ENCODE data around the gene LCE3A.
"Not testable (repeated sequence)": the region's sequence is repeated elsewhere in the genome, so short reads cannot be mapped to it uniquely, and the experiment has no call there.

Gene LCE3A

DNA sequence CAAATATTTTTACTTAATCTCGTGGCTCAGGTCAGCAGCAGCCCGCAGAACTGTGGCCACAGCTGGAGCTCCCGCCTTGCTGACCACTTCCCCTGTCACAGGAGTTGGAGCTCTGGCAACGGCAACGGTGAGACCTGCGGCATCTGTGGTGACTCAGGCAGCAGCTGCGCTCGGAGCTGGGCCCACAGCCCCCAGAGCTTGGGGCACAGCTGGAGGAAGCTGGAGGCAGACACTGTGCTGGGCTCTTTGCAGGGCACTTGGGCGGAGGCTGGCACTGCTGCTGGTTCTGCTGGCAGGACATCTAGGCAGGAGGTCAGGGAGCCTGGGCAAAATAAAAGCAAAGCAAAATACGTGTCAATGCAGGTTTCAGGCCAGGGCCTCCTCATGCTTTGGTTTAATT lies at the start of gene LCE3A:
LCE3A (minus strand) TSS at position 301 of the 400 bp plus-strand sequence; CDS start at position 301, 0 bp downstream.
- peak; percentile 74 for DNase-seq

DNA sequence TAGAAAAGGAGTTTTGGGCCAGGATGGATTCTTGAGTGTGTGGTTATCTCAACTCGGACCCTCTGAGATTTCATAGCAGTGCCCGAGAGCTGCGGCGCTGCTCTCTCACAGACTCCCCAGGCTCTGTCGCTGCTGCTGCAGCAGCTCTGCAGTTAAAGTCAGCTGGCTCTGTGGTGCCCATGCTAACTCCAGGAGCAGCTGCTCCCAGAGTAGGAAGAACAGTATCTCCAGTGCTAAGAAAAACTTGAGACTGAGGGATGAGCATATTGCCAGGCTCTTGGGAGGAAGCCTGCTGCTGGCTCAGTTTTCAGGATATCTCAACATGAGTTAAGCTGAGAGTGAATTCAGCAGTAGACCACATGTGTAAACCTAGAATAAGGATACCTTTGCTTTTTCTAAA lies 44.7 kb upstream of the LCE3A start:
- no peak for DNase-seq

DNA sequence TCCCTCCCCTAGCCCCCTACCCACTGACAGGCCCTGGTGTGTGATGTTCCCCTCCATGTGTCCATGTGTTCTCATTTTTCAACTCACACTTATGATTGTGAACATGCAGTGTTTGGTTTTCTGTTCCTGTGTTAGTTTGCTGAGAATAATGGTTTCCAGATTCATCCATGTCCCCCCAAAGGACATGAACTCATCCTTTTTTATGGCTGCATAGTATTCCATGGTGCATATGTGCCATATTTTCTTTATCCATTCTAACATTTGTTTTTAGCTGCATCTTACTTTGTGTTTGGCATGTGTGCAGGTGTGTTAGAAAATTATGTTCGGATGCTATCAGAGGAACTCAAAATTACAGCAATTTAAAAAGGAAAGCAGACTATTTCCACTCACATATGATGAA lies 43.3 kb upstream of the LCE3A start:
- DNase-seq, result not testable (repeated sequence)

- DNase-seq, result no peak
These were observed 40.2 kb upstream of the LCE3A start, which contains the start of gene LCE2D for GRCh38 chr1:152663098-152663497. TSS of gene LCE2D (plus strand) at chr1:152663380. CDS start at chr1:152664106, 726 bp downstream.

DNA sequence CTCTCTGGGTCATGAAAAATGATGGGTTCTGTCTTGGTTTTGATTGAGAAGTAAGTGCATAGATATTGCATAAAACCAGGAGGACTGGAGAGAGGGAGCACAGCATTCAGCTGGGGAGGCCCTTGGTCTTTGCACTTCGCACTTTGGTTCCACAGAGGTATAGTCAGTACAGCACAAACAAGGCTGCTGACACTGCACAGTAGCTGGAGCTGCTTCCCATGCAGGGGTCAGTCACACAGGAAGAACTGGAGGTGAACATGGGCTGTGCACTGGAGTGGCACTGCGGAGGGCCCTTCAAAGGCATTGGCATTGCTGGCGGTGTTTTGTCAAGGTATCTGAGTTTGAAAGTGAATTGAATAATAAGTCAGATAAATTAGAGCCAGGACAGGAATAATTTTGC lies 35.7 kb upstream of the LCE3A start:
- no peak for DNase-seq

DNA sequence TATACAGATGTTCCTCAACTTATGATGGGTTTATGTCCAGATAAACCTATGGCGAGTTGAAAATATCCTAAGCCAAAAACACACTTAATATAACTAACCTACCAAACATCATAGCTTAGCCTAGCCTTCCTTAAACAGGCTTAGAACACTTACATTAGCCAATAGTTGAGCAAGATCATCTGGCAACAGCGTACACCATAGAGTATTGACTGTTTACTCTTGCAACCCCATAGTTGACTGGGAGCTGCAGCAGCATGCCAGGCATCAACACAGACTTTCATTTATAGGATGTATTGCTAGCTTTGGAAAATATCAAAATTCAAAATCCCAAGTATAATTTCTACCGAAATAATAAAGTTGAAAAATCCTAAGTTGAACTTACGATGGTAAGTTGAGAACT lies 34.8 kb upstream of the LCE3A start:
- no peak for DNase-seq

DNA sequence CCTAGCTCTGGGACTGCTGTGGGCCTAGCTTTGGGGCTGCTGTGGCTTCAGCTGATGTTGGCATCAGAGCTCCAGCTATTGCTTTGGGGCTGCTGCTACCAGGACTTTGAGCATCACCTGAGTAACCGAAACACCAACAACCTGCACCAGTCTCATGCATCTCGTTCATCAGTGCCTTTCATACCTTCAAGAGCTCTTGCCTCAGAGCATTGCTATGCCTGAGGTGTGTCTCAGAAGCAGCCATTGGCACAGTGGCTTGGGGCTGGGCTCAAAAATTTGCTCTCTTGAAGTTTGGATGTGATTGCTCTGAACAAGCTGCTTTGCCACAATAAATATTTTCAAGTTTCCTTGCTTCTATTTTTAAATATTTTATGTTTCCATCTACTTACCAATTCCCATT lies 33.6 kb upstream of the LCE3A start:
- no peak for DNase-seq

DNA sequence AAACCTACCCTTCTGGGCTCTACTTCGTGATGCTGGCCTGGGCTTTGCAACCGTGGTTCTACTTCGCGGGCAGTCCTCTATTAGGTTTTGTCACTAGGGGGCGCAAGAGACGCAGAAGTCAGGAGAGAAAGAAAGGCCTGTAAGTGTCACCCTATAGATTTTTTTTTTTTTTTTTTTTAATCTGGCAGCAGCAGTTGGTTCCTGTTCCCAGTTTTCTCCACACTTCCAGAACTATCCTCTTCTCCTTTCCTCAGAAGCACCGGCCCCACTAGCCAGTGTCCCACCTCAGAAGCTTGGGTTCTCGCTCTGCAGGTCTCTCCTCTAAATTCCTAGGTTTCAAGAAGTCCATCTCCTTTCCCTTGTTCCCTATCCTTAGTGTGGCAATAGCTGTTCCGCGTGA lies 31.2 kb upstream of the LCE3A start:
- peak; percentile 83 for DNase-seq

- no peak for DNase-seq
These were observed 23.8 kb upstream of the LCE3A start for GRCh38 chr1:152646656-152647055.

GRCh38 chr1:152645146-152645545 lies 22.2 kb upstream of the LCE3A start:
- DNase-seq, result no peak

DNA sequence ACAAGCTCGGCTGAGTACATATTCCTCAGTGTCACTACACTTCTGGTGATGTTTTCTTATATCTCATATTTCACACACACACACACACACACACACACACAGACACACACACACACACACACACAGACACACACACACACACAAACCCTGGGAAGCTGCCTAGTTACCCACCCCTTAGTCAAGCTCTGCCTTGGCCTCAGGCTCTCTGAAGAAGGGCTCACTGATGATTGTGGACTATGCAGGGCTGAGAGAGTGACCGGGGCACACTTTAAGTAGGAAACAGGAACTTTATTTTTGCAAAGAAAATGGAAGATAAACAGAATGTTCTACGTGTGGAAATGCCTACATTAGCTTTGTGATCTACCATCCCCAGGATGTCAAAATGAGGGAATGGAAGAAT lies 21.0 kb upstream of the LCE3A start:
- no peak for DNase-seq

GRCh38 chr1:152640351-152640750 lies 17.4 kb upstream of the LCE3A start:
- no peak for DNase-seq

DNA sequence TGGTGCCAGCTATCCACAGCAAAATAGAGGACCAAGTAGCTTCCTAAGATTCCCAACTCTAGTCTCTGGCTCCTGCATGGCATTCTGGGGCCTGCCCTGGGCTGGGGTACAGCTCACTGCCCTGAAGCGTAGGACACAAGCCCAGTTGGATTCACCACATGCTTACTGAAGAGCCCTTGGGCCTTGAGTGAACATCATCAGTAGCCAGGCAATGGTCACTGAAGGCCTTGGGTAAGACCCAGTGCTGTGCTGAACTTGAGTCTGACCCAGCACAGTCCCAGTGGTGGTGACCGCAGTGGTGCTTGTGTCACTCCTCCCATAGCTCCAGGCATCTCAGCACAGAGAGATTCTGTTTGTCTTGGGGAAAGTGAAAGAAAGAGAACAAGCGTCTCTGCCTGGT lies 7.7 kb upstream of the LCE3A start:
- no peak for DNase-seq

GRCh38 chr1:152626744-152627143 lies 3.8 kb upstream of the LCE3A start:
- no peak for DNase-seq

GRCh38 chr1:152623203-152623844 lies 421 bp upstream of the LCE3A start:
- DNase-seq, result peak; percentile 45

- DNase-seq, result no peak
These were observed 910 bp downstream of the LCE3A start for GRCh38 chr1:152621993-152622392.

DNA sequence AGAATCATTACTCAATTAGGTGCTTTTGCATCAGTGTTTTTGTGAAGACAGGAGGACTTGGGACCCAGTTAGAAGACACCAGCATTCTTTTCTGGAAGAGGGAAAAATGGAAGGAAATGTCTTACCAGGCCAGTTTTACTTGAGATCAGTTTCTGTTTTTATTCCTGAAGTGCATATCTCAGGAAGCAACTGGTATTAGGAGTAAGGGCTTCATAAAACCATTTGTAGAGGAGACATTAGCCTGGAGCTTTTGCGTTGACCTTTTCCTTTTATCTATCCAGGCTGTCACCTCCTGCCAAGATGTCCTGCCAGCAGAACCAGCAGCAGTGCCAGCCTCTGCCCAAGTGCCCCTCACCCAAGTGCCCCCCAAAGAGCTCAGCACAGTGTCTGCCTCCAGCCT lies 9.4 kb downstream of the LCE3A start, which contains the start of gene LCE3B:
LCE3B (plus strand) TSS at position 301 of the 400 bp plus-strand sequence; CDS start at position 301, 0 bp downstream.
- DNase-seq, result no peak

DNA sequence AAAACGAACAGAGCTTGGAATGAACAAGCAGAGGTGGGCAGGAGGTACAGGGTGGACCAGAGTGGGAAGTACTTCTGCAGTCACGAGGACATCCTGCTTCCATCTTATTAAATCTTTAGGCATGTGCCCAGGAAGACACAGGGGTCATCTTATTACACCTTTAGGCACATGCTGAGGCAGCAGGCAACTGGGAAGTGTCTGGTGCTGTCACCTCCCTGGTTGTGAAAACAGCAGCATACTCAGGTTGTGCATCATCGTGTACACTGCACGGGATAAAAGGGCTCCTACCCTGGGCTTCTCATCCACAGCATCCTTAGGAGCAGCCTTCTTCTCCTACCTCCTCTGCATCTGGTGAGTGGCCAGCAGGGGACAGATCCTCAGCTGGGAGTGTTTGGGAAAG lies 23.0 kb downstream of the LCE3A start, which contains the start of gene LCE3C:
LCE3C (plus strand) TSS at position 301 of the 400 bp plus-strand sequence. CDS start 498 bp downstream, outside the sequence.
- DNase-seq, result no peak

DNA sequence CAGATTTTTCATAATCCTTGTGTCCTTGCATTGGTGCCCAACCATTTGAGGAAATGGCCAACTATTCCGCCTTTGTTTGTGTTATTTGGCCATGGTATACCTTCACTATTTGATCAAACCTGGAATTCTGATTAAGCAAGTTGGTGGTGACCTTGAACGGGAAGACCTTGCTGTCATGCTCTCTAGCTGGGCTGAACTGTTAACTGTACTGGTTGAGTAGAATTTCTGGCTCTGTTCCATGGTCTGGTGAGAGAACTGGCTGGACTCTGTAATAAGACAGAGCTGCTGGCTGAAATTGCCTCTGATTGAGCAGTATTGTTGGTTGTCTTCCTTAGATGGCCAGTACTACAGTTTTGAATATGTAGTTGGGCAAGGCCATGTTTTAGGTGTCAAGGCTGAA lies 25.9 kb downstream of the LCE3A start:
- DNase-seq, result no peak

DNA sequence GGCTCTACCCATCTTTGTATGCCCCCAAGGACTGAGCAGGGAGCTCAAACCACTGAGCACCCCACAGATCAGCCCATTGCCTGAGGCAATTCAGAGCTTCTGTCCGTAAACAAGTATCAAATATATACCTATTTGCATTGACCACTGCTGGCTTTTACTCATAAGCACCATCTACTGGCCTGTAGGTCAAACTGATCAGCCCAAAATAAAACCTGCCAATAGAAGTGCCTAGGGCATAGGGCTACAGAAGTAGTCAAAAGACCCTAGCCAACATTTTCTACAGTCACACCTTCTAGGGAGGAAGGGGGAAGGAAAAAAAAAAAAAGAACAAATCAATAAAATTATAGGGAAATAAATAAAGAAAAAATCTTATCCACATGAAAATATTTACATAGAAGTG lies 37.3 kb downstream of the LCE3A start:
- DNase-seq, result peak; percentile 1

DNA sequence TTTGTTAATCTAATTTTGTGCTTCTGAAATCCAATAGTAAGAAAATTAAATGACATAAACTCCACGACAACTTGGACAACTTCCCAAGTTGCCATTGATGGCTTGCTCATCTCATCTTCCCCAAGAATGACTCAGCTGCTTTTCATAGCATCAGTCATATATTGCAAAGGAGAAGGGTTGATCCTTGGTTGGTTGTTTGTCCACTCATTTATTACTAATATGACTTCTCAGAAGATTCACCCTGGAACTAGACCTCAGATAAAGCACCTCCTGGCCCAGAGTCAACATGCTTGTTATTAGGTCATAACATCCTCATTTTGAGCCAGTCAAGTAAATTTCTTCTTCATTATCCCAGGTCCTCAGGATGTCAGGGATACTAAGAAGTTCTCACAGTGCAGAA lies 40.3 kb downstream of the LCE3A start:
- DNase-seq, result no peak

DNA sequence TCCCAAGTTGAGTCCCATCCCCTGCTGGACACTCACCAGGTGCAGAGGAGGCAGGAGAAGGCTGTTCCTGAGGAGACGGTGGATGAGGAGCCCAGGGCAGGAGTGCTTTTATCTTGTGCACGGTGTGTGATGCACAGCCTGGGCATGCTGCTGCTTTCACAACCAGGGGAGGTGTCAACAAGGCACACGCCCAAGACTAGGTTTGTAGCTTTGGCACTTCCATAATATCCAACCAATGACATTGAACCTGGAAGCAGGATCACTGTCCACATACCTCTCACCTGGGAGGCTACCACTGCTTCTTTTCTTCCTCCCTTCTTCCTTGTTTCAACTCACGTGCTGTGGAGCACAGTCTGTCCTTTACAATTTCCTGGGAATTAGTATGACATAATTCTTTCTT lies 42.5 kb downstream of the LCE3A start, which contains the start of gene LCE3D:
LCE3D (minus strand) TSS at position 84 of the 400 bp plus-strand sequence. CDS start 580 bp downstream, outside the sequence.
- DNase-seq, result no peak

DNA sequence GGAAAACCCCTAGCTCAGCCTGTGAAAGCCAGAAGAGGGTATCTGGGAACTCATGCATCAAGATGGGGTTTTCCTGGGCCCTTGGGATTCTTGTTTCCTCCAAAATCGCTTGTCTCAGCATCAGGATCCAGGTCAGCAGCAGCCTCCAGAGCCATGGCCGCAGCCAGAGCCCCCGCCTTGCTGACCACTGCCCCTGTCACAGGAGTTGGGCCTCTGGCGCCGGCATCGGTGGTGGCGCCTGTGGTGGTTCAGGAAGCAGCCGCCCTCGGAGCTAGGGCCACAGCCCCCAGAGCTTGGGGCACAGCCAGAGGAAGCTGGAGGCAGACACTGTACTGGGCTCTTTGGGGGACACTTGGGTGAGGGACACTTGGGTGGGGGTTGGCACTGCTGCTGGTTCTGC lies 43.4 kb downstream of the LCE3A start:
- DNase-seq, result not testable (repeated sequence)

GRCh38 chr1:152577168-152577567 lies 45.7 kb downstream of the LCE3A start:
- no peak for DNase-seq

All from hematopoietic multipotent progenitor cell treated with erythropoietin and hydrocortisone succinate and interleukin-3 and kit ligand, for 4 days (in vitro differentiated cells).